Sigmoid colon (tissue), 7 donors: ENCODE data around the gene GLCCI1. TPM values are rescaled to one million over a fixed set of nuclear protein-coding genes. Genes with fewer than 3 reads are reported as not detected.
A peak's percentile ranks its signal among the peaks of the same experiment; 100 is the strongest.

Experiments
- DNase-seq: peaks from one replicate; pipeline ENCODE4 v3.0.0-alpha.2; 2019
- H3K27ac ChIP-seq, 4 donors: fragments of 200-600 bp; sonication (generic); one replicate each; pipeline ENCODE4 v1.5.1; 2016 to 2019; ENCODE audit warnings: mild to moderate bottlenecking in 1 of 4
- H3K27me3 ChIP-seq, 3 donors: fragments of 200-600 bp; sonication (generic); one replicate each; pipeline ENCODE4 v1.5.1; 2019; ENCODE audit warnings: mild to moderate bottlenecking in 1 of 3
- H3K36me3 ChIP-seq, 4 donors: fragments of 200-600 bp; sonication (generic); one replicate each; pipeline ENCODE4 v1.5.1; 2016 to 2019
- H3K4me1 ChIP-seq, 4 donors: fragments of 200-600 bp; sonication (generic); one replicate each; pipeline ENCODE4 v1.5.1; 2017 to 2019
- H3K4me3 ChIP-seq, 4 donors: fragments of 200-600 bp; sonication (generic); one replicate each; pipeline ENCODE4 v1.5.1; 2017 to 2019; ENCODE audit warnings: mild to moderate bottlenecking in 2 of 4, moderate library complexity in 1 of 4
- H3K9me3 ChIP-seq, 4 donors: fragments of 200-600 bp in 3 of 4; sonication (generic) in 3 of 4; one replicate each; pipeline versions ENCODE4 v1.5.1 to v1.6.1; 2013 to 2019
- EP300 ChIP-seq, 4 donors: sonication (generic); formaldehyde crosslinking; IDR thresholded peaks; one replicate each; pipeline ENCODE4 v1.6.1; 2017; ENCODE audit warnings: antibody characterized with exemption in 4 of 4
- POLR2A ChIP-seq, 2 donors: fragments of 450-650 bp; IDR thresholded peaks; one replicate each; pipeline ENCODE4 v1.6.1; 2016; ENCODE audit warnings: antibody characterized with exemption in 2 of 2, mild to moderate bottlenecking in 2 of 2, moderate library complexity in 2 of 2
- POLR2AphosphoS5 ChIP-seq, 4 donors: sonication (generic); formaldehyde crosslinking; IDR thresholded peaks; one replicate each; pipeline ENCODE4 v1.6.1; 2017; ENCODE audit warnings: antibody characterized with exemption in 4 of 4
- WGBS, 2 donors: extraction: QIAGEN DNeasy Blood & Tissue Kit; methylation state at CpG; one replicate each; pipeline ENCODE4 v1.1.7; 2013; 5-methylcytosine and 5-hydroxymethylcytosine counted together
- intact Hi-C: fragments of 100-400 bp; cut with DNase I; formaldehyde crosslinking; loops from one replicate; pipeline ENCODE4 v1.15.1; 2023
- polyA plus RNA-seq, 3 donors: library from polyadenylated mRNA; stranded (reverse); fragments of 200-250 nt; gene quantifications; one replicate each; pipeline ENCODE4 v1.2.3, GENCODE V29; 2013
- total RNA-seq, 4 donors: library from RNA; depleted of rRNA; stranded (reverse); fragments of >200 nt; gene quantifications; one replicate each; pipeline ENCODE4 v1.1.0, GENCODE V29; 2016
- TF ChIP-seq, protein P1 (sequence below), 4 experiments: fragments of 450-650 bp in 3 of 4; fragments of 200-600 bp in 1 of 4; IDR thresholded peaks; one replicate each; pipeline ENCODE4 v1.5.1; 2016 to 2019; ENCODE audit warnings: antibody characterized with exemption in 4 of 4, mild to moderate bottlenecking in 3 of 4, moderate library complexity in 2 of 4
- donor health status: healthy with polysubstance abuse.
- donor health status: Bipolar disorder and iron deficiency.
- donor health status: healthy.

Gene GLCCI1
- total and polyA plus RNA-seq, 7 donors = 1.4 to 17.7 (median 6.1) TPM

DNA sequence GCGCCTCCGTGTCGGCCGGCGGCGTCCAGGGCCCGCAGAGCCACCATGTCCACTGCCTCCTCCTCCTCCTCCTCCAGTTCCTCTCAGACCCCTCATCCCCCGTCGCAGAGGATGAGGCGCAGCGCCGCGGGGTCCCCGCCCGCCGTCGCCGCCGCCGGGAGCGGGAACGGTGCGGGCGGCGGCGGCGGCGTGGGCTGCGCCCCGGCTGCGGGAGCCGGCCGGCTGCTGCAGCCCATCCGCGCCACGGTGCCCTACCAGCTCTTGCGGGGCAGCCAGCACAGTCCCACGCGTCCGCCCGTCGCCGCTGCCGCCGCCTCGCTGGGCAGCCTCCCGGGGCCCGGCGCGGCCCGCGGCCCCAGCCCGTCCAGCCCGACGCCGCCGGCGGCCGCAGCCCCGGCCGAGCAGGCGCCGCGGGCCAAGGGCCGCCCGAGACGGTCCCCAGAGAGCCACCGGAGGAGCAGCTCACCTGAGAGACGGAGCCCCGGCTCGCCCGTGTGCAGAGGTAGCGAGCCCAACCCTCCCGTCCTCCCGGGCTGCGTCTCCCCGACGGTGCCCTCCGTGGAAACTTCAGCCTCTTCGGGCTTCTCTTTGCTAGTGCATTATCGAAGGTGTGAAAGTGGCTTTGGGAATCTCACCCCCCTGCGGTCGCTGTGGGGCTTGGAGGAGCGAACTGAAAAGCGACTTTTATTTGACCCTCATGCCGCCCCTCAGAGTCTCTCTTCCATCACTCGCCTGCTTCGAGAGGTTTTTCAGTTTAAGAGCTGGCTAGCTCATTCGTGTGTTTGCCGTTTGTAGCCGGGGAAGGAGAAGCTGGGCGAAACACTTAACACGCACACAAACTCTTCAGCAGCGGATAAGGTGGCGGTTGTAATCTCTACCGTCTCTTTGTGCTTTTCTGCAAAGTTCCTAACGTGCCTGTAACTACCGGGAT is 975 bp downstream of the GLCCI1 start:
- Histone ChIP-seq H3K27me3 (no peaks in the 10 kb centered on the region), H3K4me1 (peaks cover 0 to 19% (median 7%) of the 10 kb centered on the region in 4 donors), H3K9me3 (no peaks in the 10 kb centered on the region), H3K27ac (peak overlapping the region; percentile 89 to 99 (median 97)), H3K4me3 (peak overlapping the region; percentile 87 to 95 (median 92)), H3K36me3 (no peaks in the 10 kb centered on the region)
- intact Hi-C loops = loop anchor here (2.0 to 10.0 kb wide), 5 partner anchors 247 to 785 kb away; partner anchors contain the start of genes C1GALT1, MIOS and UMAD1
- DNase-seq = peak; percentile 69
- WGBS, 2 donors = 0% methylated on average over 98 of the region's 98 CpGs
- TF ChIP-seq EP300 (IDR thresholded peaks at IDR 0.05) (no peak), POLR2AphosphoS5 (IDR thresholded peaks at IDR 0.05) (peak in 2 of 4 donors; percentile 5 to 42)

DNA sequence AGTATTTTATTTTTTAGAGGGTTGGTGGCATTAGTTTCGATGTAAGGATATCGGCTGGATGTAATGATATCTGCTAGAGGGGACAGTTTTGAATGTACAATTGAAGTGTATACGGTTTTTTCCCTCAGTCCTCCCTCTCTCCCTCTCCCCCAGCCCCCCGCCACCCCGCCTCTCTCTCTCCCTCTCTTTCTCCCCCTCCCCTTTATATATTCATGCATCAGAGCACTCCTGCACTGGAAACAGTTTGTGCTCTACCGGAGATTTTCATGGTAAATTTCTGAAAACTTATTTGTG is 1.6 kb downstream of the GLCCI1 start:
- Histone ChIP-seq H3K4me3 (peak overlapping the region; percentile 49 to 95 (median 88)), H3K36me3 (no peaks in the 10 kb centered on the region), H3K27me3 (no peaks in the 10 kb centered on the region), H3K9me3 (no peaks in the 10 kb centered on the region), H3K27ac (peak overlapping the region; percentile 65 to 99 (median 93)), H3K4me1 (peaks cover 0 to 19% (median 7%) of the 10 kb centered on the region in 4 donors)
- TF ChIP-seq POLR2A (IDR thresholded peaks at IDR 0.05) (no peak), POLR2AphosphoS5 (IDR thresholded peaks at IDR 0.05) (no peak), EP300 (IDR thresholded peaks at IDR 0.05) (no peak)
- TF ChIP-seq, protein P1, sequence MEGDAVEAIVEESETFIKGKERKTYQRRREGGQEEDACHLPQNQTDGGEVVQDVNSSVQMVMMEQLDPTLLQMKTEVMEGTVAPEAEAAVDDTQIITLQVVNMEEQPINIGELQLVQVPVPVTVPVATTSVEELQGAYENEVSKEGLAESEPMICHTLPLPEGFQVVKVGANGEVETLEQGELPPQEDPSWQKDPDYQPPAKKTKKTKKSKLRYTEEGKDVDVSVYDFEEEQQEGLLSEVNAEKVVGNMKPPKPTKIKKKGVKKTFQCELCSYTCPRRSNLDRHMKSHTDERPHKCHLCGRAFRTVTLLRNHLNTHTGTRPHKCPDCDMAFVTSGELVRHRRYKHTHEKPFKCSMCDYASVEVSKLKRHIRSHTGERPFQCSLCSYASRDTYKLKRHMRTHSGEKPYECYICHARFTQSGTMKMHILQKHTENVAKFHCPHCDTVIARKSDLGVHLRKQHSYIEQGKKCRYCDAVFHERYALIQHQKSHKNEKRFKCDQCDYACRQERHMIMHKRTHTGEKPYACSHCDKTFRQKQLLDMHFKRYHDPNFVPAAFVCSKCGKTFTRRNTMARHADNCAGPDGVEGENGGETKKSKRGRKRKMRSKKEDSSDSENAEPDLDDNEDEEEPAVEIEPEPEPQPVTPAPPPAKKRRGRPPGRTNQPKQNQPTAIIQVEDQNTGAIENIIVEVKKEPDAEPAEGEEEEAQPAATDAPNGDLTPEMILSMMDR (IDR thresholded peaks at IDR 0.05) = no peak
- 0% methylated on average over 6 of the region's 6 CpGs for WGBS, 2 donors
- DNase-seq = no peak
- intact Hi-C loops = no loop called here

DNA sequence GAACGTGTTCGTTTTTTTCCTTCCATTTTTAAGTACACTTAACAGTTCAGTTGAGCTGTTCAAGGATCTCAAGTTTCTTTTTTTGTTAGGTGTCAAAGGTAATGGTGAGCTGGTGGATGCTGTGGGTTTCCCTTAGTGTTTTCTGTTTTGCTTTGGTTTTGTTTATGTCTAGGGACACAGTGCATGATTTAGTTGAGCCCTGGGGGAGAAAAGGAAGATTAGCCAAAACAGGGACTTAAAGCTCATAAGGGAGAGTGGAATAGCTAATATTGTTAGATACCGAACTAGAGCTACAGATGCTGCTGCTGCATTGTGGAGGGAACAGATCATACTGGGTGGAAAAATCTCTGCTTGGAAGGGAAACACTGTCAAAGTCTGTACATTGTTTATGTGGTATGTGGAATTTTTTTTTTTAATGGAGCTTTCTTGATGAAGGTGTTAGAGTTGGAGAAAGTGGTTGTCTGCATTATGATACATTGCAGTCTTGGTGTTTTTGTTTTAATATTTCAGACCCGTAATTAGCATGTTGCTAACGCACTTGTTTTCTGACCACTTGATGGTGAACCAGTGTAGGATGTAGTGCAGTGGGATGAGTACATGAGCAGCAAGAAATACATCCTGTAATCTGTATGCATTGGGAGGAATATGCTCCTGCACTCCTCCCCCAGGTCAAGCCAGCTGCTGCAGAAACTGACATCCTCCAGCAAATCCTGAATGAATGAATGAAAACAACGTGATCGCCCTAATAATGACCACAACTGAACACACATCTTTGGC is 2.1 kb downstream of the GLCCI1 start:
- Histone ChIP-seq H3K27me3 (no peaks in the 10 kb centered on the region), H3K4me1 (peaks cover 0 to 19% (median 7%) of the 10 kb centered on the region in 4 donors), H3K36me3 (no peaks in the 10 kb centered on the region), H3K9me3 (no peaks in the 10 kb centered on the region), H3K27ac (peak overlapping the region in 3 of 4 donors; percentile 89 to 99 (median 97)), H3K4me3 (peak overlapping the region; percentile 49 to 95 (median 88))
- 16 to 19% methylated on average over 7 of the region's 7 CpGs for WGBS, 2 donors
- DNase-seq = no peak
- intact Hi-C loops = no loop called here
- TF ChIP-seq POLR2A (IDR thresholded peaks at IDR 0.05) (no peak), POLR2AphosphoS5 (IDR thresholded peaks at IDR 0.05) (no peak), EP300 (IDR thresholded peaks at IDR 0.05) (no peak)
- TF ChIP-seq, protein P1 (IDR thresholded peaks at IDR 0.05) = no peak

DNA sequence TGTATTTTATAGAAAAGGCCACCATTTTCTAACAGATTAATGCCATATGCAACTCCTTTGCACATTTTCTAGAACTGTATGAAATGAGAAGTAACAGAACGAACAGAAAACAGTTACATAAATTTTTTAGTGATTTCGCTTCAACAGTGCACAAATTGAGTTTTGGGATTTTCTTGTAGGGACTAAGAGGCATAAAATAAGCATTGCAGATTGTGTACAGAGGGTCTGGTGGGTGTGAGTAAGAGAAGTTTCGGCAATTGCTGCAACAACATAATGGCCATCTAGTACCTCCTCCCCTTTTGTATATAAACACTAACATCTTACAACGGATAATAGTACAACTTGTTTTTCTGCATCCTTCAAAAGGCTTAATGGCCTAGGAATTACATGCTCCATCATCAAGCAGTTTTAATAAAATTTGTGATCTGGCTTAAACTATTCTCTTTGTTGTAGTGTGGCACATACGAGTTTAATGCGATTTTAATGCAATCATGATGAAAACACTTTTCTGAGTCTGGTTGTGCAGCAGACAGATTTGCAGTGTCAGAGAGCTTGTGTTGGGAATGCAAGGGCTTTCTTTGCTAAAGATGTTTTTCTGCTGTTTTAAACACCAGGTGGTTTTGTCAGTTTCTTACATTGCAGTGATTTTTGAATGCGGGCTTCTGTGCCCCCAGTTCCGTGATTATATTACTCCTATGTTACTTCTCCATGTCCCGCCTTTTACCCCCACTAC is 2.9 kb downstream of the GLCCI1 start:
- Histone ChIP-seq H3K9me3 (no peaks in the 10 kb centered on the region), H3K4me3 (peak overlapping the region in 3 of 4 donors; percentile 87 to 95 (median 89)), H3K36me3 (no peaks in the 10 kb centered on the region), H3K4me1 (peaks cover 0 to 19% (median 7%) of the 10 kb centered on the region in 4 donors), H3K27ac (no peak overlapping the region), H3K27me3 (no peaks in the 10 kb centered on the region)
- TF ChIP-seq EP300 (IDR thresholded peaks at IDR 0.05) = no peak
- TF ChIP-seq, protein P1 (IDR thresholded peaks at IDR 0.05) = no peak
- TF ChIP-seq POLR2AphosphoS5 (IDR thresholded peaks at IDR 0.05) = no peak
- no peak for TF ChIP-seq POLR2A (IDR thresholded peaks at IDR 0.05)
- 80 to 82% methylated on average over 9 of the region's 9 CpGs for WGBS, 2 donors
- intact Hi-C loops = no loop called here
- no peak for DNase-seq
